Upper lobe of right lung (tissue), 1 donor: ENCODE measurements around the gene RPS6KA2. TPM values are rescaled to one million over a fixed set of nuclear protein-coding genes. Genes with fewer than 3 reads are reported as not detected.

ENCODE experiments used
- ATAC-seq: fragments of 200-7000 bp; cut with Tn5 transposase; one replicate; pipeline ENCODE4 v1.9.1; 2020; ENCODE audit warnings: mild to moderate bottlenecking, moderate library complexity
- DNase-seq: peaks from one replicate; pipeline ENCODE4 v3.0.0-alpha.2; 2020
- H3K27ac ChIP-seq: fragments of 200-600 bp; one replicate; pipeline ENCODE4 v1.8.0; 2022
- H3K27me3 ChIP-seq: fragments of 200-600 bp; one replicate; pipeline ENCODE4 v1.8.0; 2022; ENCODE audit warnings: mild to moderate bottlenecking
- H3K36me3 ChIP-seq: fragments of 200-600 bp; one replicate; pipeline ENCODE4 v1.8.0; 2022
- H3K4me1 ChIP-seq: fragments of 200-600 bp; one replicate; pipeline ENCODE4 v1.8.0; 2022
- H3K4me3 ChIP-seq: fragments of 200-600 bp; one replicate; pipeline ENCODE4 v1.8.0; 2022; ENCODE audit warnings: mild to moderate bottlenecking
- H3K9me3 ChIP-seq: fragments of 200-600 bp; one replicate; pipeline ENCODE4 v1.8.0; 2022
- CTCF ChIP-seq: fragments of 200-600 bp; IDR thresholded peaks from one replicate; pipeline ENCODE4 v1.8.0; 2022; ENCODE audit warnings: antibody characterized with exemption
- intact Hi-C: fragments of 100-400 bp; cut with DNase I; formaldehyde crosslinking; loops from one replicate; pipeline ENCODE4 v1.11.0; 2022
- total RNA-seq: library from RNA; stranded (reverse); fragmentation: NEBNext Ultra II Directional; extraction: Animal tissue kit (Norgen Biotek cat#: 25700); gene quantifications from one replicate; pipeline ENCODE4 v1.2.1, GENCODE V29; 2021
- donor health status: DM: no; HTN: yes; CAD: no; lungs with severe emphysema.

Gene RPS6KA2
- total RNA-seq, 1 donor from 2014 or later, result 136 TPM

DNA sequence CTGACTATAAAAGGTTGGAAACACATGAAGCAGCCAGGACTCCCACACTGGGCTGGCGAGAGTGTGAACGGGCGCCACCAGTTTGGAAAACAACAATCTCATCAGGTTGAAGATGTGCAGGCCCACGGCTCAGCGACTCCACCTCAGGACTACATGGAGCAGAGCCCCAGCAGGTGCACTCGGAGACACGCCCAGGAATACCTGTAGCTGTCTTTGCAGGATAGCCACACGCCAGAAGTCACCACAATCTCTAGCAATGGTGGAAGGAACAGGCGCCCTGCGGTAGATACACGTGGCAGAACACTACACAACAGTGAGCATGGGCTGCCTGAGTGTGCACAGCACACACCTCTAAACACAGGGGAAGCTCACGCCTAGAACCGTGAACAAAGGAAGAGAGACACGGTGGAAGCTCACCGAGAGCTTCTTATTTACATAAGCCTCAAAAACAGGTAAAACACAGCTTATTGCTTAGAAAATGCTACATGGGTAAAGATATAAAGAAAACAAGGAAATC lies 28.7 kb upstream of the RPS6KA2 start:
- no peak for TF ChIP-seq CTCF
- no peak for ATAC-seq
- Histone ChIP-seq H3K27me3 (no peaks in the 10 kb centered on the region), H3K27ac (no peak overlapping the region), H3K9me3 (no peaks in the 10 kb centered on the region), H3K4me1 (no peaks in the 10 kb centered on the region), H3K36me3 (no peaks in the 10 kb centered on the region), H3K4me3 (no peak overlapping the region)
- intact Hi-C loops, result no loop called here
- DNase-seq, result no peak

DNA sequence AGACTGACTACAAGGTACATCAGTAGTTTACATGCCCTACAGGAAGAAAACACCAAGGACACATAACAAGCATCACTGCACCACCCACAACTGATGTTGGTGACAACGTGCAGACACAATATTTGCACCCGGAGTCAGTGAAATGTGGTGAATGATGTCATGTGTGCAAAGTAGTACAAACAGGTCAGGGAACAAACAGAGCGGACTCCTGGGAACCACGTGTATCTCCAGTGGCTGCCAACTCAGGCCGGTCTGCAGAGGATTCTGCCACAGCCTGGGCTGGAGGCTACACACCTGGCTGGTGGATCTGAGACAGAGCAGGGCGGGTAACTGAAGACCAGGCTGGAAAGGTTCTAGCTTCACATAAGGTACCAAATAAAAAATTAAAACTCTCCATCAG lies 28.2 kb upstream of the RPS6KA2 start:
- intact Hi-C loops, result no loop called here
- Histone ChIP-seq H3K27ac (no peak overlapping the region), H3K9me3 (no peaks in the 10 kb centered on the region), H3K36me3 (no peaks in the 10 kb centered on the region), H3K4me1 (no peaks in the 10 kb centered on the region), H3K4me3 (no peak overlapping the region), H3K27me3 (no peaks in the 10 kb centered on the region)
- DNase-seq (no peak), ATAC-seq (no peak)
- TF ChIP-seq CTCF, result no peak

DNA sequence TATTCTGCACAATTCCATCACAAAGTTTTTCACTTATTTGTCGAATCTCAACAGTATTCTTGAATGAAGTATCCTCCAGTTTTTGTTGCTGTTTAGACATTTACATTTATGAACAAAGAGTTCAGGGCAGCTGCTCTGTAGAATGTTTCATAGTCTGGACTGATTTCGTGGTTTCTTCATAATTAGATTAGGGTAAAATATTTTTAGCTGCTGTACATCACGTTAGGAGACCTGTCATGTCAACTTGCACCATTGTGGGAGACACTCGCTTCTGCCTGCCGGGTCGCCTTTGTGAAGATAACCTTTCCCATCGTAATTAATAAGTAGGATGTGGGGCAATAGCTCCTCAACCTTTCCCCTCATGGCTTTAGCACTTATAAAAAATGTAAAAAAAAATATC lies 27.5 kb upstream of the RPS6KA2 start:
- Histone ChIP-seq H3K9me3 (no peaks in the 10 kb centered on the region), H3K27me3 (no peaks in the 10 kb centered on the region), H3K27ac (no peak overlapping the region), H3K4me1 (no peaks in the 10 kb centered on the region), H3K4me3 (no peak overlapping the region), H3K36me3 (no peaks in the 10 kb centered on the region)
- DNase-seq (no peak), ATAC-seq (no peak)
- TF ChIP-seq CTCF, result no peak
- intact Hi-C loops, result no loop called here

- no peak for ATAC-seq
- no peak overlapping the region for H3K4me3 ChIP-seq
- H3K27me3 ChIP-seq, result no peaks in the 10 kb centered on the region
- H3K27ac ChIP-seq, result no peak overlapping the region
- no peak for DNase-seq
- H3K4me1 ChIP-seq, result no peaks in the 10 kb centered on the region
- intact Hi-C loops, result no loop called here
- no peaks in the 10 kb centered on the region for H3K9me3 ChIP-seq
- no peak for TF ChIP-seq CTCF
- H3K36me3 ChIP-seq, result no peaks in the 10 kb centered on the region
Measured at GRCh38 chr6:166653639-166653941, 26.5 kb upstream of the RPS6KA2 start.

DNA sequence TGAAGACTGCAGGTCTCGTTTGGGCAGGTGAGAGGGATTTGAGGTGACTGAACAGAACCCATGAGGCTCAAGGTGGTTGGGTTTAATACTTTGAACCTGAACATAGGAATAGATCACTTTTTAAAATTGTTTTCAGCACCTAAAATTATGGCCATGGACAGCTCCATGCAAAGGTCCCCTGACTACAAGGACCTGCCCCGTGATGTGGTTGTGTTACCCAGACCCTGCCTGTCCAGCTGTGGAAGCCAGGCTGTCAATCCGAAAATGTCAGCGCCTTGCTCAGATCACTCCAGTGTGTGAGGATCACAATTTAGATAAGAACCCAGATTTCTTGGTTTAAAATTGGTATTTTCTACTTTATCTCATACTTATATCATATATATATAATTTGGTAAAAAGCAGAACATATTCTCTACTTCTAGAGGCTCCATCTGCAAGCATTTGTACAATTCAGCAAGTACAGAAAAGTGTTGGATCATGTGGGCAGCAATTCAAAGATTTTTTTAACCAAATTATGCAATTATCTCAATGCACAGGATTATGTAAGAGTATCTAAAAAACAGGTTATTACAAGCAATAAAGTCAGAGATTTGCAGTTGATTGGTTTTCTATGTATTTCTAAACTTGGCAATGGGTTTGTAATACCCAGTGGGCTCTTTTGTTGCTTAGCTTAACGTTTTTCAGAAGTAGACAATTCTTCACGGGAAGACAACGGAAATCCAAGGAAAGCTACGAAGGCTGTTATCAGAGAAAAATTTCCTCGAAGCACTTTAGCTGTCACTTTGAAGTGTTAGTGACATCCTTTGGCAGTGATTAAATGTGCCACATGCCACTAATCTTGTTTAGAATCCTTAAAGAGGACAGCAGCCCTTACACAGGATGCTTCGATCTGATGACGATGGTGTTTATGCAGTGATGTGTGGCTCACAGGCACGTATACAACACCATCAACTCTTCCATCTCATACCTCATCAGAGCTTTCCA lies 24.1 kb upstream of the RPS6KA2 start:
- intact Hi-C loops, result no loop called here
- Histone ChIP-seq H3K4me1 (no peaks in the 10 kb centered on the region), H3K36me3 (no peaks in the 10 kb centered on the region), H3K27ac (no peak overlapping the region), H3K4me3 (no peak overlapping the region), H3K27me3 (no peaks in the 10 kb centered on the region), H3K9me3 (no peaks in the 10 kb centered on the region)
- no peak for TF ChIP-seq CTCF
- no peak for DNase-seq
- ATAC-seq, result no peak
